ENCODE data around the gene YAP1.

YAP1 gene

DNA sequence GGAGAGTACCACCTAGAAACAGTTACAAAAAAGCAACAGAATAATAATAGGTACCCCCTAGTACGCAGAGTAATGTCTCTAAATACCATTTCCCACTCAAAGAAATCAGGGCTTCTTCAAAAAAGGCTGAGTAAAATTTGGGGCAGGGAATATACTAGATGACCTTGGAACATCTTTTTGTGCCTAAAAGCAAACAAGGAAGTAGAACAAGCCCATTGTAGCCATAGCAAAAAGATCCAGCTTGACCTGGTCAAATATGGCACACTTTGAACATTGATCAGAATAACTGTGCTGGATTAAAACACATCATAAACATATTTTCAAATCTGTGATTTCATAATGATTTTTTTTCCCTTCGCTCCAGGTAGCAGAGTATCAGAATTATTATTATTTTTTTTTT, 91.5 kb downstream of the YAP1 start:
- no peak for DNase-seq

DNA sequence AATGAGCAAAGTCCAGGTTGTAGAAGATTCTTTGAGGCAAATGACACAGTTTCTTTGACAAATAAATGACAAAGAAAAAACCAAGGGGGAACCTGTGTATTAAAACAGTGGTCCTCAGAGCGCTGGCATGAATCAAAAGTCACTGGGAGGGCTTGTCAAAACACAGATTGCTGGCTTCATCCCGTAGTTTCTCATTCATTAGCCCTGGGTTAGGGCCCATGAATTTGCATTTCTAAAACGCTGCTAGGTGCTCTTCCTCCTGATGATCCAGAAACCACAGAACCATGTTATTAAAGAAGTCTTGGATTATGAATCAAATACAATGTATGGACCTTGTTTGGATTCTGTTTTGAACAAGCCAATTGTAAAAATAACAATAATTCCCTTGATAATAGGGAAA, 92.7 kb downstream of the YAP1 start:
- DNase-seq, result no peak

DNA sequence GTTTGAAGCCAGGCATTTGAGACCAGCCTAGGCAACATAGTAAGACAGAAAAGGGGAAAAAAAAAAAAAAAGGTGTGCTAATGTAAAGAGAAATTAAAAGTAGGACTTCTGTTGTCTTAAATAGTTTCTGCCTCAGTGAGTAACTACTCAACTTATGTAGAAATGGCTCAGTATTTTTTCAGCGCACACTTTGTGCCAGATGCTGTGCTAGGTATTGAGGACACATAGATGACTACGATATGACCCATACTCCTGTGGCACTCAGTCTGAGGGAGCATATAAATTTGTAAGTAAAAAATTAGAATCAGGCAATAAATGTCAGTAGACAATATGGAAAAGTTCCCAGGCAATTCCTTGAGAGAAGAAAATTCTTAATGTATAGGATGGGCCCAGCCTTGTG, 93.9 kb downstream of the YAP1 start:
- no peak for DNase-seq

DNA sequence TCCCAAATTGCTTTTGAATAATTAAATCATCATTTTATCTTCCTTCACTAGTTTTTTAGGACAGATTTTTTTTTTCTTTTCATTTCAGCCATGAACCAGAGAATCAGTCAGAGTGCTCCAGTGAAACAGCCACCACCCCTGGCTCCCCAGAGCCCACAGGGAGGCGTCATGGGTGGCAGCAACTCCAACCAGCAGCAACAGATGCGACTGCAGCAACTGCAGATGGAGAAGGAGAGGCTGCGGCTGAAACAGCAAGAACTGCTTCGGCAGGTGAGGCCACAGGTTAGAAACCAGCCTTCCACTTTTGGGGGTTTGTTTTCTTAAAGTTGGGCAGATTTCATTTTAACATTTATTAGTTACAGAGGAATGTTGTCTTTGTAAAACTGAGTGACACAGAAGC, 95.6 kb downstream of the YAP1 start:
- DNase-seq, result no peak

DNA sequence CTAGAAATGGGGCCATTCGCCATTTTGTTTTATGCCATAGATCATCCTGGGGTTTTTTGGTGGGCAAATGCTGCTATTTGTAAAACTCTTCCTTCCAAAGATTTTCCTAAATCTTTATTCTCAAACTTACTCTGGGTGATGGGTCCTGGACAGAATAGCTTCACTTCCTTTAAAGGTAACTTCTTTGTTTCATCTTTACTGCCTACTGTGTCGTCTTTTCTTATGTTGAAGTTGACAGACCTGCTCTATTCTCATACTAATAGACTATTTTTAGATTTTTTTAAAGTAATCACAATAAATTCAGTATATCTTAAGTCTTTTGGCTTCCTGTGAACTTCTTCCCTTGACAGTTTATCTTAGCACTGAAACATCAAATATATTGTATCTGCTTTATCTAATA, 98.6 kb downstream of the YAP1 start:
- DNase-seq, result no peak

DNA sequence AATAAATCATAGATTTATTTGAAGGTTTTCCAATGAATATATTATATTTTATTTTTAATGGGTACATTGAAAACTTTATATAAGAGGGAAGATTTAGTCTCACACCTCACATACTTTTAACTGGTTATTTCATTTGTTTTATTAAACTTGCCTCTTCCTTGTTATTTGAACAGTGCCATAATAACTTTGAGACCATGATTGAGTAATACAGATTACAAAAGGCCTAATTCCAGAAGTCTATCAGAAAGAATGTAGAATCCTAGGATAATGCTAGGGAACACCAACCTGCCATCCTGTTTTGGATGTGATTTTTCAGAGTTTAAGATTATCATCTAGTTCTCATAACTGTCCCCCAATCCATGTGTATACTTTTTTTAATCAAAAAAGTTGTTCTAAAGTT, 104.4 kb downstream of the YAP1 start:
- DNase-seq, result no peak

DNA sequence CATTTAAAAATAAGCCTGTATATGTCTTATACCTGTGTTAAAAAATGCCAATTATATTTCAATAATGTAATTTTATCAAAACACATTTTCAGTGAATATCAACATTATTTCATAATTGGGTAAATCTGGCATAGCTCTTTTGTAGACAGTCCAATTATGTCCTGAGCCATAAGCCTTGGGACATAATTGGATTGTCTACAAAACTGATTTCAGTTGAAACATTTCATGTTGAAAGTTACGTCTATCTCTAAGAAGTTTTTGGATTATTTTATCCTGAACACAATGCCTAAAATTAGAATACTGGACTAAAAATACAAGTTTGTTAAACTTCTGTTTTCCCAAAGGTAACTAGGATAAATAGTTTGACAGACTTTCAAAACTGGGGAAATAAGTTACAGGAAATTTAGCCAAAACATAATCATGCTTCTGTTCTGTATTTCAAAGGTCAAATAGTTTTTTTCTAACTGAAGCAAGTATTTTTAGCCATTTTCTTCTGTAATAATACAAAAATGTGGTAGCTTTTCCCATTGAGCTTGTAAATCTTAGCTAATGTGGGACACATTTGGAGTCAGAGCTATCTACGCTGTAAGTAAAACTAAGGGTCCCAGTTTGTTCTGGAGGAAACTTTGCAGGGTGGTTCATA, 106.3 kb downstream of the YAP1 start:
- DNase-seq, result no peak

DNA sequence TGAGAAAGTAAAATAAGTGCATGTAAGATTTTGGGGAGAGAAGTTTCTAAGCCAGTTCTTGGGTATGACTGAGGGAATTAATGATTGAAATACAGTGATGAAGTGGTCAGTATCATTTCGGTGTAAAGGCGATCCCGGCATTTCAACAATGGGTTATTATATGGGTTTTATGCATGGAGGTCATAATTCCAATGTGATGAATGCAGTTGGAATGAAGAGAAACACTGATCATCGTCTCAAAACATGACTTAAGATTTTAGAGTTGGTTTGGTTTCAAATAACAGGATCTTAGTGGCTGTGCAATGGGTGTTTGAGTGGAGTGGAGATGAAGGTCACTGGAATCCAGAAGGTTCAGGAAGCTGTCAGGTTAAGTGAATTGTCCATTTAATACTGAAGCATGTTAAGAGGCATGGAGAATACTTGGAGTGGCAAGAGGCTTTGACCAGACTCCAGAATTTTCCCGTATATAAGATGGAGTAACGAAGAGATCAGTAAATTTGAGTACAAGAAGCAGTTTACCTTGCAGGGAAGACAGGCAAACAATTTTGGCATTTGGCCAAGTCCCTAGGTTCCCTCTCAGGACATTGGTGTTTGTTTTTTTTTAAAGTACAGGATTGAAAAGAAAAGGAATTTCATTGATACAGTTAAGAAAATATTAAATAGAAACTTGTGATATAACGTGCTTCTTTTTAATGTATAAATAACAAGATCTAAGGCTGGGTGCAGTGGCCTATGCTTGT, 110.7 kb downstream of the YAP1 start:
- no peak for DNase-seq

DNA sequence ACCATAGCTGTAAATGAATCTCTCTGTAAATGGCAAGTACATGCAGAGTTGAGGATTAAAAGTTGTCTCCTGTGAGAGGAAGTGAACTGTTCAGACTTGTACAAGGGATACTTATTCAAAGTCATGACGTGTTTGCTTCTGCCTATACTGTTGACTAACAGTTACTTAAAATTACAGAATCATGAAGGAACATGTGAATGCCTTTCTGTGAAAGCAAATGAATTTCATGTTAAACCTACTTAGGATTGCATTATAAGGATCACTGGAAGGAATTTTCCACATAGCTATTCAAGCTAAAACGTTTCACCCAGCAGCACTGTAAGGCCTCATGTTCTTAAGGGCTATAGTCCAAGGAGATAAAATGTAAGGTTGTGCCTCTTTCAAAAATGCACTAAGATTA, 113.6 kb downstream of the YAP1 start:
- DNase-seq, result no peak

DNA sequence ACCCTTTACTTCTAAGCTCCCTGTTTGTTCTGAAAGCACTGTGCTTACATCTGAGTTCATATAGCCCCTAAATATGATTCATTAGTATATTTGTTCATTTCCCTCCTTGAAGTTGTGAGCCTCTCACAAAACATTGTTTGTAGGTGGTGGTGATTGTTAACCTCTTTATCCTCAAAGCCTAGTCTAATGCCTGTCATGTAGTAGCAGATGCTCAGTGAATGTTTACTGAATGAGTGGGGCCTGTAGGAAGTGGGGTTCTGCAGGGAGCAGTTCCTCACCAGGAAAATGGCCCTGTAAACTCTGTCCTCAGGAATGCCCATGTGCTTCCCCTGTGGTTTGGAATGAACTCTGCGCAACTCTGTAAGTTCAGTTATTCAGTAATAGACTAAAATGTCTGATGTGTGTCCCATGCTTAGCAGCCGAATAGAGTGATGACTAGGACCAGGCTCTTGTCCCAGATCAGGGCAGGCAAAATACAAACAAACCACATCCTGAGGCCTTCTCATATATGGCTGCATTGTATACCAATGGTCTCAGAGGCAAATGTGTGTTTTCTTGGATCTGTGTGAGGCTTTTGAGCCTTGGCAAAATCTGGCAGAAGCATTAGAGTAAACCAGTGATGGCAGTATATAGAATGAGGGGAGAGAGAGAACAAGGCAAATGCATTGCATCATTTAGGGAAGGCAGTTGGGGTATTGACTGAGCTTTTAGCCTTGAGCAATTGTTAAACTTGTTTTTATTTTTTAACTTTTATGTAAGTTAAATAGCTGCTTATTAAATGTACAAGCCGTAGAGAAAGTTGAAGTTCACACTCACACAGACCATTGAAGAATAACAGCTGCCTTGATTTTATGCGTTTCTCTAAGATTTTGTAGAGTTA, 115.7 kb downstream of the YAP1 start:
- DNase-seq, result no peak

DNA sequence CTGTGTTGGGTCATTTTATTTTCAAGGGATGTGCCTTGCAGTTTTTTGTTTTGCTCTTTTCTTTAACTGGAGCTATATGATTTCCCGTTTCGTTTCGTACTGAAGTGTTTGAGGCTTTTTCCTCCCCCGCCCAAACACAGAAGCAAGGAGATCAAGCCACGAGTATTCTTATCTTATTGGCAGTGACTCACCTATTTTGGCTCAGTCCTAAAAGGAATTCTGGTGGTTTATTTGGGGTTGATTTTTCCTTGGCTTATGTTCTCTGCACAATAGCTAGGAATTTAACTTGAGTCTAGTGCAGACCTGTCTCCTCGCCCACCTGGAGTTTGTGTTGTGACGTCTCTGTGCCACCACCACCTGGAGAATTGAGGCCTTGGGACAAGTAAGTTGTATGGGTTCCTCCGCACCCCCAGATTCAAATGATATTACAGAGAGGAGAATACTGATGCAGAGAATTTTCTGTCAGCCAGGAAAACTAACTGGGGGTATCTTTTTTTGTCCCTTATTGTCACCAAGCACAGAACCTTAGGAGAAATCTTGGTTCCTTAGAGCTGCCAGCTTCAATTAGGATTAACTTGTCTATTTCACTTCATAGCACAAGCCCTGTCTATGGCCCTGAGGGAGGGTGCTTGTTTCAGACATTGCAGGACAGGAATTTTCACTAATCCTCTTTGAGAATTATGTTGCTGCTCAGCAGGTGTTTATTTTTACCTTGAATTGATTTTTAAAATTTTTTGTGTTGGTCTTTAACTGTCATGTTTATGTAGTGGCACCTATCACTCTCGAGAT, 116.6 kb downstream of the YAP1 start:
- no peak for DNase-seq

DNA sequence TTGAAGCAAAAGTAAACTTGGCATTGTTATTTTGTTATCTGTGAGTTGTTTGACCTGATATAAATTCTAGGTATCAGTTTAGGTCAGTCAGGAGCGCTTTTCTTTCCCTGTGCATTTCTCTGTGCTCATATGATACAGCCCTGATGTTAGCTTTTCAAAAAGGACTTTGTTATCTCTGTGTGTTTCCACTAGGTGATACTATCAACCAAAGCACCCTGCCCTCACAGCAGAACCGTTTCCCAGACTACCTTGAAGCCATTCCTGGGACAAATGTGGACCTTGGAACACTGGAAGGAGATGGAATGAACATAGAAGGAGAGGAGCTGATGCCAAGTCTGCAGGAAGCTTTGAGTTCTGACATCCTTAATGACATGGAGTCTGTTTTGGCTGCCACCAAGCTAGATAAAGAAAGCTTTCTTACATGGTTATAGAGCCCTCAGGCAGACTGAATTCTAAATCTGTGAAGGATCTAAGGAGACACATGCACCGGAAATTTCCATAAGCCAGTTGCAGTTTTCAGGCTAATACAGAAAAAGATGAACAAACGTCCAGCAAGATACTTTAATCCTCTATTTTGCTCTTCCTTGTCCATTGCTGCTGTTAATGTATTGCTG, 119.4 kb downstream of the YAP1 start:
- DNase-seq, result no peak

DNA sequence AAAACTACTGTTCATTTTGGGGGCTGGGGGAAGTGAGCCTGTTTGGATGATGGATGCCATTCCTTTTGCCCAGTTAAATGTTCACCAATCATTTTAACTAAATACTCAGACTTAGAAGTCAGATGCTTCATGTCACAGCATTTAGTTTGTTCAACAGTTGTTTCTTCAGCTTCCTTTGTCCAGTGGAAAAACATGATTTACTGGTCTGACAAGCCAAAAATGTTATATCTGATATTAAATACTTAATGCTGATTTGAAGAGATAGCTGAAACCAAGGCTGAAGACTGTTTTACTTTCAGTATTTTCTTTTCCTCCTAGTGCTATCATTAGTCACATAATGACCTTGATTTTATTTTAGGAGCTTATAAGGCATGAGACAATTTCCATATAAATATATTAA, 119.9 kb downstream of the YAP1 start:
- no peak for DNase-seq

DNA sequence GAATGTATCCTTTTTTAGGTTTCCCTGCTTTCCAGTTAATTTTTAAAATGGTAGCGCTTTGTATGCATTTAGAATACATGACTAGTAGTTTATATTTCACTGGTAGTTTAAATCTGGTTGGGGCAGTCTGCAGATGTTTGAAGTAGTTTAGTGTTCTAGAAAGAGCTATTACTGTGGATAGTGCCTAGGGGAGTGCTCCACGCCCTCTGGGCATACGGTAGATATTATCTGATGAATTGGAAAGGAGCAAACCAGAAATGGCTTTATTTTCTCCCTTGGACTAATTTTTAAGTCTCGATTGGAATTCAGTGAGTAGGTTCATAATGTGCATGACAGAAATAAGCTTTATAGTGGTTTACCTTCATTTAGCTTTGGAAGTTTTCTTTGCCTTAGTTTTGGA, 120.7 kb downstream of the YAP1 start:
- DNase-seq, result no peak

DNA sequence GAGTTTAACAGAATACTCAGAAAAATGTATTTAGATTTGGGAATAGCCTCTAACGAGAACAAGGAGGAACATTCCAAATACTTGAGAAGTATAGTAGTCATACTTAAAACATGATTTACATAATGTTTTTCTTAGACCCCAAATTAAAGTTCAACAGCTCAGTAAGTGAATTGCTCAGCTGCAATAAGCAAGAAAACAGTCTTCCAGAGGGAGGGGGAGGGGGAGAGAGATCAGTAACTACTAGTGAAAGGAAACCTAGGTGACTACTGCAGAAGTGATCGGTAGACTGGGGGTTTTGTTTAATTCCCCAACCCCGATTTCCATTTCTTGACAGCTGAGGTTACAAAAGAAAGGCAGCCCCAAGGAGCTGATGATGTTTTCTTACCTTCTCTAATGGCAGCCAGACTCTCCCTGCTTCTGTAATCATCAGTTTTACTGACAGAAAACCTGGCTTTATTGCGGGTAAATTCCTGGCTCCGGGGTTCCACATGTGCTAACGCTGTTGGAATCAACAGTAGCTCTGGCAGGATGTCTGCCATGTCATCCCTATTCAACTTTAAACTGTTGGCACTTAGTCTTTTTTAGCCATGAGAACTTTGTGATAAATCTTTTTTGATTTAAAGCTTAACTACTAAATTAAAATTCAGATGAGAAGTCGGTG, 124.7 kb downstream of the YAP1 start:
- no peak for DNase-seq

DNA sequence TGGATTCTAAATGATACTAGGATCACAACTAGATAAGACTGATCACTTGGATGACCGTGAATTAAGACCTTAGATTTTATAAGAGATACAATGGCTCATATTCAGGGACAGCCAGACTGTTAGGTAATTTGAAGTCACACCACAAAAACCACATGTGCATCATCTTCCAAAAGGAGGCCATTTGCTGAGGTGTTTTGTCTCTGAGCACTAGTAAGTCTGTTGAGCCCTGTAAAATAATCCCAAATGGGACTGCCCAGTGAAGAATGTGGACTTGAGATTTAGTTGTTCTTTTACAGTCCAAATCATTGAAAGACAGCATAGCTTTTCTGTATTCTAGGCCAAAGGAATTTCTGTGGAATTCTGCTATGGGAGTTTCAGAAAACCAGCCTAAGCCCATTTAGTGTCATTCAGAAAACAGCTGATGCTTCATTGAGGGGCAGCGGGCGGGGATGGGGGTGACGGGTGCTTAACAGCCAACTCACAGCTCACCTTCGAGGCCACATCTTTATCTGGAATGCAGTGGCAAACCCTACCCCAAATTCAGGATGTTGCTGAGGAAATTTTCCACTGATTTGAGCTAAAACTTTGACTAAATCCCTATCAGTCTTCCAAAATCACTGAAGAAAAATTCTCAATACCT, 127.0 kb downstream of the YAP1 start:
- DNase-seq, result no peak

DNA sequence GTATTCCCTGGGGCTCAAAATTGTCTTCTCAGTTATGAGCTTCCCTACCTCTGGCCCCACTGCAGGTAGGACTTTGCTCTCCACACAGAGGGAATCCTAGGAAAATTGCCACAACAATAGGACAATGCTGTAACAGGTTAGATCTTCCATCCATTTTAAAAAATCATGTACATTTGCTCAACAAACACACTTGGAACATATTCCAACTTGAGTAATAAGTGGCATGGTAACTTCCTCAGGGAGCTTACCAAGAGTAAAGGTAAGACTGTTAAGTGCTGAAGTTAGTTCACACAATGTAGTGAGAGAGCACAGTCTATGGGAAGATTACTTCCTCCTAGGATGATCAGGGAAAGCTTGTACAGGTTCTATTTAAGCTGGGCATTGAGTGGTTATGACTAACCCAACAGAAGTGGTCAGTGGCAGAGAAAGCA, 128.2 kb downstream of the YAP1 start:
- DNase-seq, result no peak

DNA sequence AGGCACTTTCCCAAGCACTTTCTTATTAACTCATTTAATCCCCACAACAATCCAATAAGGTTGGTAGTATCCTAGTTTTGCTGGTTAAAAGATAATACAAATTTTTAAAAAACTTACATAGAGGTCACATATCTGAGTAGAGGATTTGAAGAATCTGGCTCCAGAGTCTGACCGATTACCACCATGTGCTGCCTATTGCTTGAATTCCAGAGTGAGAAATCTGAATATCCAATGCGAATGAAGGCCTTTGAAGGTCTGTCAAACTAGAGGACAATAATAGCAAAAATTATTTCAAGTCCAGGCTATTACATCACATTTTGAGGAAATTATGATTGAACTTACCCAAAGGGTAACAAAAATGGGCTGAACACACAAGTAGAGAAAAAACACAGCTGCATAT, 129.2 kb downstream of the YAP1 start:
- DNase-seq, result no peak

DNA sequence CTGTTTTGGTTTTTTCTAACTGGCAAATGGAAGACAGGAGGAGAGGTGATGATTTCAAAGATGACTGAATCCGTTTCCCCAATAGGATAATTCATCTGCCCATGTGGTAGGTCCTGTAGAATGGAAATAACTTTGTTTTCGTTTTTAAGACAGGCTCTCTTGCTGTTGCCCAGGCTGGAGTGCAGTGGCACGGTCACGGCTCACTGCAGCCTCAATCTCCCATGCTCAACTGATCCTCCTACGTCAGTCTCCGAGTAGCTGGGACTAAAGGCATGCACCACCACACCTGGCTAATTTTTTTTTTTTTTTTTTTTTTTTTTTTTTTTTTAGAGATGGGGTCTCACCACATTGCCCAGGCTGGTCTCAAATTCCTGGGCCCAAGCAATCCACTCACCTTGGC, 129.7 kb downstream of the YAP1 start:
- no peak for DNase-seq

DNA sequence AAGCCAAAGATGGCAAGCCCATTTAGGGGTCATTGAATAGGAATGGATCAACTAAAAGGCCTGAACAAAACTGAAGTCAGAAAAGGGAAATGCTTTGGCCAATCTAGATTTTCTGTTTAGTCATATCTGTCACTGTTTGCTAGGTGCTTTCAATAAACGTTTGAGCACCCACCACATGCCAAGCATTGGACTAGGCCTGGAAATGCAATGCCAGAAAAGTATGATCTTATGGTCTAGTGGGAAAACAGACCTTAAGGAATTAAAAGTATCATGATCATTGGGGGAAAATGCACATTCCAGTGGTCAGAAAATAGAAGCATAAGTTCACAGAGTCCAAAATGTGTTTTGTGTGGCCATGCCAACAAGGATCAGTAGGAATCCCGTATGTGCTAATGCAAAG, 130.3 kb downstream of the YAP1 start:
- DNase-seq, result no peak

DNA sequence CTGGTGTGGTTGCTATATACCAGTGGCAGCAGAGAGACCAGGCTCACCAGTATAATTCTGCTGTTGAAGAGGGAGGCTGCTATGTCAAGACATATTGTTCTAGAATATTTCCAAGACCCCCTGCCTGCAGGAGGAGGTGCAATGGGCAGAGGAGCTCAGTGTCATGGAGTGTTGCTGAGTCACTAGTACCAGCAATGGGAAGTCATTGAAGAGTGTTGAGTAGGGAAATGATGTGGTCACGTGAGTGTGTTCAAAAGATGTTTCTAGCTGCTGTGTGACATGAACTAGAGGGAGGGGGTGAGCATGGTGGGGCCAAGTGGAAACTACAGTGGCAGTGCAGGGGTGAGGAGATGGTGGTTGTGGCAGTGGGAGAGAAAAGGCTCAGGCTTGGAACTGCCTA, 130.8 kb downstream of the YAP1 start:
- DNase-seq, result no peak
